ENCODE measurements around the gene PLEKHG3.
"Not testable (repeated sequence)": the region's sequence is repeated elsewhere in the genome, so short reads cannot be mapped to it uniquely, and the experiment has no call there.

The PLEKHG3 gene

GRCh38 chr14:64704143-64704742 lies at the start of gene PLEKHG3:
TSS of gene PLEKHG3 (plus strand) at chr14:64704424. CDS start at chr14:64727632, 23,208 bp downstream.
- peak; percentile 74 for DNase-seq

- DNase-seq: no peak
These were observed 49.3 kb upstream of the PLEKHG3 start for GRCh38 chr14:64654901-64655300.

GRCh38 chr14:64656986-64657385 lies 47.2 kb upstream of the PLEKHG3 start:
- DNase-seq: no peak

GRCh38 chr14:64658201-64658600 lies 46.0 kb upstream of the PLEKHG3 start:
- DNase-seq: no peak

GRCh38 chr14:64658700-64659264 lies 45.4 kb upstream of the PLEKHG3 start:
- DNase-seq: not testable (repeated sequence)

GRCh38 chr14:64659366-64659765 lies 44.9 kb upstream of the PLEKHG3 start:
- no peak for DNase-seq

GRCh38 chr14:64663174-64663573 lies 41.0 kb upstream of the PLEKHG3 start:
- no peak for DNase-seq

GRCh38 chr14:64671591-64671990 lies 32.6 kb upstream of the PLEKHG3 start:
- no peak for DNase-seq

- DNase-seq: no peak
These were observed 30.9 kb upstream of the PLEKHG3 start for GRCh38 chr14:64673316-64673715.

- no peak for DNase-seq
These were observed 30.5 kb upstream of the PLEKHG3 start for GRCh38 chr14:64673748-64674147.

- DNase-seq: no peak
These were observed 29.4 kb upstream of the PLEKHG3 start for GRCh38 chr14:64674829-64675228.

GRCh38 chr14:64675312-64675711 lies 28.9 kb upstream of the PLEKHG3 start:
- DNase-seq: no peak

- no peak for DNase-seq
These were observed 27.7 kb upstream of the PLEKHG3 start for GRCh38 chr14:64676410-64677008.

- DNase-seq: no peak
These were observed 24.1 kb upstream of the PLEKHG3 start for GRCh38 chr14:64680013-64680713.

GRCh38 chr14:64680714-64681065 lies 23.5 kb upstream of the PLEKHG3 start:
- no peak for DNase-seq

GRCh38 chr14:64681796-64682710 lies 22.2 kb upstream of the PLEKHG3 start:
- DNase-seq: no peak

- no peak for DNase-seq
These were observed 21.4 kb upstream of the PLEKHG3 start for GRCh38 chr14:64682843-64683242.

- no peak for DNase-seq
These were observed 21.0 kb upstream of the PLEKHG3 start for GRCh38 chr14:64683264-64683663.

- no peak for DNase-seq
These were observed 20.1 kb upstream of the PLEKHG3 start for GRCh38 chr14:64684091-64684490.

- DNase-seq: no peak
These were observed 18.6 kb upstream of the PLEKHG3 start for GRCh38 chr14:64685371-64686281.

- no peak for DNase-seq
These were observed 18.0 kb upstream of the PLEKHG3 start for GRCh38 chr14:64686282-64686615.

GRCh38 chr14:64688031-64688430 lies 16.2 kb upstream of the PLEKHG3 start:
- DNase-seq: no peak

Measured in NCI-H2227 treated with DMSO at 0.1 percent for 48 hours (cell line).